Activated CD4-positive, alpha-beta T cell treated with anti-CD3 and anti-CD28 coated beads for 36 hours (primary cell): ENCODE results near the gene MEGF11. TPM values are rescaled to one million over a fixed set of nuclear protein-coding genes. Genes with fewer than 3 reads are reported as not detected.
"Not testable (repeated sequence)": the region's sequence is repeated elsewhere in the genome, so short reads cannot be mapped to it uniquely, and the experiment has no call there.

Experiments used
- ATAC-seq: fragments of 200-7000 bp; cut with Tn5 transposase; one replicate; pipeline ENCODE4 v1.10.0; 2021; ENCODE audit warnings: mild to moderate bottlenecking, moderate library complexity
- CTCF ChIA-PET: fragments of 350-600 bp; sonication (Branson Sonifier 250); formaldehyde crosslinking; loops from one replicate; lab custom pipeline; 2021; ENCODE audit warnings: antibody characterized with exemption; lab: Charles Lee
- POLR2A ChIA-PET: fragments of 350-600 bp; sonication (Branson Sonifier 250); formaldehyde crosslinking; loops from one replicate; lab custom pipeline; 2021; ENCODE audit warnings: antibody characterized with exemption, inconsistent platforms; lab: Charles Lee
- DNase-seq: peaks from one replicate; pipeline ENCODE4 v3.0.0-alpha.2; 2020
- H3K27ac Mint-ChIP-seq: one replicate; pipeline ENCODE4 v1.8.0; 2021; ENCODE audit warnings: mixed read lengths
- H3K27me3 Mint-ChIP-seq: one replicate; pipeline ENCODE4 v1.8.0; 2021; ENCODE audit warnings: mixed read lengths
- H3K36me3 Mint-ChIP-seq: one replicate; pipeline ENCODE4 v1.8.0; 2021; ENCODE audit warnings: low read depth, mixed read lengths
- H3K4me1 Mint-ChIP-seq: one replicate; pipeline ENCODE4 v1.8.0; 2021; ENCODE audit warnings: mixed read lengths
- H3K4me3 Mint-ChIP-seq: one replicate; pipeline ENCODE4 v1.8.0; 2021; ENCODE audit warnings: mild to moderate bottlenecking, moderate library complexity, mixed read lengths
- H3K9me3 Mint-ChIP-seq: one replicate; pipeline ENCODE4 v1.8.0; 2021; ENCODE audit warnings: low read depth, mixed read lengths
- intact Hi-C, 2 experiments: fragments of 100-400 bp; cut with DNase I in 1 of 2; cut with micrococcal nuclease in 1 of 2; formaldehyde crosslinking; loops; one replicate each; pipeline versions ENCODE4 v1.14.2 to v1.15.1; 2022 to 2024; cut with DNase I, micrococcal nuclease
- total RNA-seq, 2 experiments: library from RNA; stranded (reverse); gene quantifications; one replicate each; pipeline ENCODE4 v1.2.3, GENCODE V29; 2021

The MEGF11 gene
- total RNA-seq, 2 experiments from 2014 or later, result not detected

GRCh38 chr15:66252685-66253417 is 699 bp downstream of the MEGF11 start:
- H3K27ac Mint-ChIP-seq, result no peak overlapping the region
- ATAC-seq (peak; percentile 49), DNase-seq (peak; percentile 48)
- ChIA-PET CTCF (interaction anchor here (0.6 to 1.4 kb wide), 2 partner anchors 34 to 208 kb away, joined by 3 read pairs; no protein-coding TSS in a partner anchor), POLR2A (no interaction called here)
- H3K9me3 Mint-ChIP-seq, result no peaks in the 10 kb centered on the region
- H3K4me1 Mint-ChIP-seq, result peaks cover 6% of the 10 kb centered on the region
- peaks cover 62% of the 10 kb centered on the region for H3K27me3 Mint-ChIP-seq
- H3K36me3 Mint-ChIP-seq, result no peaks in the 10 kb centered on the region
- intact Hi-C loops, result loop anchor here (1.0 to 5.0 kb wide), 3 partner anchors 34 to 245 kb away; partner anchors contain the start of gene DIS3L (in 1 of the 2)
- peak overlapping the region; percentile 53 for H3K4me3 Mint-ChIP-seq

DNA sequence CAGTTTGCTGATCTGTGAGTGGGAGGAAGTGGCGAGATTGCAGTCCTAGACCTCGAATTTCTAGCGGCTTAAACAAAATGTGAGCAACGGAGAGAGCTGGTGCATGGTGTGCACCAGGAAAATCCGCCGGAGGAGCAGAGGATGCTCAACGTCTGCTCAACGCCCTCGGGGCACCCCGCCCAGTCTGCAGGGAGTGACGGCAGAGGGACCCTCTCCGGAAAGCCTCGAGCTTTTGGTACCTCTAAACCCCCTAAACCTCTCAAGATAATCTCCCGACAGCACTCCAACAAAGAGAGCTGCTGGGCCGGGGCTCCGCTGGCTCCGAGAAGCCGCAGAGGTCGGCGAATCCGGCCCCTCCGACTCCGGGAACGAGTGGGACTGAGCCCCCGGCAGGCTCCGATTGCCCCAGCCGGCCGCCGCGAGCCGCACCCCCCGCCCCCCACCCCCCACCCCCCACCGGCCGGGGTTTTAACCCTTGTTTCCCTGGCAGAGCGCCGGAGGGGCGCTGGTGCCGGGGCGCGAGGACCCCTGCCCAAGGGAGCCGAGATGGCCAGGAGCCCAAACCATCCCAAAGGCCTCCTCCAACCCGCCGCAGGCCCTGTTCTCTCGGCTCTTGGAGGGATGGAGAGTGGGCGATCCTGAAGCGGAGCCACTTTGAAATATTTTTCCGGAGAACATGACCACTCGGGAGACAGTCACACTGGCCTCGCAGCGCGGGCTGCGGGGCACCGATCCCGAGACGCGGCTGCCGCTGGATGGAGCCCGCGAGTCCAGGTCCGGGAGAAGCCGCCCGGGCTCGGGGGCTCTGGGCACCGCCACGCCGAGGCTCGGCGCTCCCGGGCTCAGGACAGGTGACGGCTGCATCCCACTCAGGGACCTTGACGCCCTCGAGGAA is 1.5 kb downstream of the MEGF11 start:
- ChIA-PET POLR2A (interaction anchor here (1.0 kb wide), 1 partner anchor 12 kb away, joined by 3 read pairs; no protein-coding TSS in a partner anchor), CTCF (interaction anchor here (0.6 to 1.6 kb wide), 8 partner anchors 35 to 638 kb away, joined by 3 to 7 read pairs (median 3); no protein-coding TSS in a partner anchor)
- H3K4me3 Mint-ChIP-seq, result peak overlapping the region; percentile 53
- ATAC-seq (peak; percentile 75), DNase-seq (peak; percentile 73)
- peaks cover 58% of the 10 kb centered on the region for H3K27me3 Mint-ChIP-seq
- no peaks in the 10 kb centered on the region for H3K36me3 Mint-ChIP-seq
- H3K9me3 Mint-ChIP-seq, result no peaks in the 10 kb centered on the region
- intact Hi-C loops, result loop anchor here (1.0 to 5.0 kb wide), 3 partner anchors 35 to 246 kb away; partner anchors contain the start of gene DIS3L (in 1 of the 2)
- H3K27ac Mint-ChIP-seq, result no peak overlapping the region
- peaks cover 6% of the 10 kb centered on the region for H3K4me1 Mint-ChIP-seq

DNA sequence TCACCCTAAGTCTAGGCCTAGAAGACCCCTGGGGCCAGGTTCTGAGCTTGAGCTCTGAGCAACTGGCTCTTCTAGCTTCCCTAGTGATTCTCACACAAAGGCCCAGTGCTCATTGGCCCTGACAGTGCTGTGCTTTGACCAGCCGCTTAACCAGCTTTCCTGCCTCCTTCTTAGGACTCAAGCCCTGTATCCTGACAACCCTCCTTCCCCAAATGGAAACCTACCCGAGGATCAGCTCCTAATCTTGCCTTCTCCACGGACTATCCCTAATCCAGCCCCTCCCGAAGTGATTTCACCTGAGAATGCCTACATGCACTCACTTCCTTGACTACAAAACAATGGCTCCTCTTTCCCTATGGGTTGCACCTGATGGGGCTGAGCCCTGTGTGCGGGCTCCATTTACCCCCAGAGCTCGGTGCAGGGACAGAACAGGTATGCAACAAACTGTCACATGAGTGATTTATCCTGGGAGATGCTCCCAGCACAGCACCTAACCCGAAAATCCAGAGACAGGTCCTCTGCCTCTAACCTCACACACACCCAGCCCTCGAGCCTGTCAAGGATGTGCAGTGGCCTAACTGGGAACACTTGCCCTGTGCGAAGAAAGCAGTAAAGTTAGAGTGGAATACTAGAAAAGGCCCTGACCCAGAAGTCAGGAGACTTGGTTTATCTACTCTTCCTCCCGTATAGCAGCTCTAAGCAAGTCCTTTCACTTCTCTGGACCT is 2.3 kb downstream of the MEGF11 start:
- no peak for DNase-seq
- Mint-ChIP-seq H3K4me1 (peaks cover 6% of the 10 kb centered on the region), H3K4me3 (no peak overlapping the region), H3K9me3 (no peaks in the 10 kb centered on the region), H3K27me3 (peaks cover 52% of the 10 kb centered on the region), H3K36me3 (no peaks in the 10 kb centered on the region), H3K27ac (no peak overlapping the region)
- CTCF ChIA-PET, result interaction anchor here (0.6 to 1.6 kb wide), 5 partner anchors 40 to 639 kb away, joined by 3 to 7 read pairs (median 3); no protein-coding TSS in a partner anchor
- ATAC-seq, result no peak
- POLR2A ChIA-PET, result interaction anchor here (0.6 to 1.0 kb wide), 2 partner anchors 13 to 102 kb away, joined by 3 to 4 read pairs; no protein-coding TSS in a partner anchor
- intact Hi-C loops, result loop anchor here in 1 of 2 experiments (5.0 kb wide), 1 partner anchor 41 kb away; the partner anchor contains the start of gene DIS3L

DNA sequence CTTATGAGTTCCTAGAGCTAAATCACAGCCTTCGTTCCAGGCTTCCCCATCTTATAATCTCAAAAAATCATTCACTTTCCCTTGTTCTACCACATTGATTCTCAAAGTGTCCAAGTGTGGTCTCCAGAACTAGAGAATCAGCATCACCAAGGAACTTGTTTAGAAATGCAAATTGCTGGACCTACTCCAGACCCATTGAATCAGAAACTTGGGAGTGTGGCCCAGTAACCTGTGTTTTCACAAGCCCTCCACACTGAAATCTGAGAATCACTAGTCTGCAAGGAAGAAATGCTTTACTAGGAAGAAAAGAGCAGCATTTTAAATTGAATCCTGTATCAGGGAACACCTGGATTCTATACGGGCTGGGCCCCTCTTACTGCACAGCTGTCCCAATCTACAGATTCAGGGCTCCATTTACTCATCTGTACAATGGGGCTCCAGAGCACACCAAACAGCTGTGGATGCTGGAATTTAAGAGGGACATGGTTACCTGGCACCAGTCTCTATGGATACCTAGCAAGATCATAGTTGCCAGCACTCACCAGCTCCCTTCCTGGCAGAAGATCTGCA is 3.9 kb downstream of the MEGF11 start:
- ChIA-PET CTCF (interaction anchor here (0.5 to 0.9 kb wide), 2 partner anchors 151 to 248 kb away, joined by 3 to 4 read pairs; partner anchors contain the start of gene SNAPC5), POLR2A (no interaction called here)

GRCh38 chr15:66246937-66247336 is 6.6 kb downstream of the MEGF11 start:
- POLR2A ChIA-PET, result interaction anchor here (0.7 kb wide), 1 partner anchor 21 kb away, joined by 4 read pairs; no protein-coding TSS in a partner anchor

More for the DNA sequence above, 3.9 kb downstream of the MEGF11 start:
- H3K27ac Mint-ChIP-seq, result no peak overlapping the region
- ATAC-seq (no peak), DNase-seq (no peak)
- H3K9me3 Mint-ChIP-seq, result no peaks in the 10 kb centered on the region
- H3K36me3 Mint-ChIP-seq, result no peaks in the 10 kb centered on the region
- intact Hi-C loops, result loop anchor here in 1 of 2 experiments (5.0 kb wide), 1 partner anchor 43 kb away; the partner anchor contains the start of gene DIS3L
- peaks cover 6% of the 10 kb centered on the region for H3K4me1 Mint-ChIP-seq
- no peak overlapping the region for H3K4me3 Mint-ChIP-seq
- H3K27me3 Mint-ChIP-seq, result peaks cover 44% of the 10 kb centered on the region

GRCh38 chr15:66245832-66246231 is 7.7 kb downstream of the MEGF11 start:
- H3K27ac Mint-ChIP-seq, H3K9me3 Mint-ChIP-seq, POLR2A ChIA-PET, H3K4me1 Mint-ChIP-seq, H3K36me3 Mint-ChIP-seq, DNase-seq, ATAC-seq, intact Hi-C loops, H3K4me3 Mint-ChIP-seq, CTCF ChIA-PET: not testable (repeated sequence)
- H3K27me3 Mint-ChIP-seq, result peaks cover 23% of the 10 kb centered on the region

More at GRCh38 chr15:66246937-66247336, 6.6 kb downstream of the MEGF11 start:
- Mint-ChIP-seq H3K27me3 (peaks cover 30% of the 10 kb centered on the region), H3K36me3 (no peaks in the 10 kb centered on the region), H3K4me1 (no peaks in the 10 kb centered on the region), H3K4me3 (no peak overlapping the region), H3K9me3 (no peaks in the 10 kb centered on the region), H3K27ac (no peak overlapping the region)
- ATAC-seq (no peak), DNase-seq (no peak)
- CTCF ChIA-PET, result no interaction called here
- intact Hi-C loops, result no loop called here

DNA sequence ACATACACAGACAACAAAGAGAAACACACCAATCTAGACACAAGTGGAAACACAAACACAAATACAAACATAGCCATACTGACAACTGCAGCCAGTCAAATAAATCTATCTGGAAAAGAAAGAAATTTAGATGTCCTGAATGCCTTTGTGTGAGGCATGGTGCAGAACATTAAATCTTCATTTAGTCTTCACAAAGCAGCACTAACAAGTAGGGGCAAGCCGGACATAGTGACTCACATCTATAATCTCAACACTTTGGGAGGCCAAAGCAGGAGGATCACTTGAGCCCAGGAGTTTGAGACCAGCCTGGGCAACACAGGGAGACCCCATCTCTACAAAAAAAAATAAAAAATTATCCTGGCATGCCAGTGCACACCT is 11.7 kb downstream of the MEGF11 start:
- H3K27ac Mint-ChIP-seq, result no peak overlapping the region
- H3K36me3 Mint-ChIP-seq, result no peaks in the 10 kb centered on the region
- H3K9me3 Mint-ChIP-seq, result no peaks in the 10 kb centered on the region
- intact Hi-C loops, result no loop called here
- ChIA-PET POLR2A (no interaction called here), CTCF (no interaction called here)
- no peak overlapping the region for H3K4me3 Mint-ChIP-seq
- no peak for DNase-seq
- no peak for ATAC-seq
- no peaks in the 10 kb centered on the region for H3K4me1 Mint-ChIP-seq
- peaks cover 12% of the 10 kb centered on the region for H3K27me3 Mint-ChIP-seq

GRCh38 chr15:66241087-66241907 is 12.3 kb downstream of the MEGF11 start:
- peaks cover 13% of the 10 kb centered on the region for H3K27me3 Mint-ChIP-seq
- no peak for DNase-seq
- CTCF ChIA-PET, result no interaction called here
- intact Hi-C loops, result no loop called here
- POLR2A ChIA-PET, result interaction anchor here (0.6 kb wide), 1 partner anchor 120 kb away, joined by 11 read pairs; no protein-coding TSS in a partner anchor
- no peaks in the 10 kb centered on the region for H3K4me1 Mint-ChIP-seq
- no peak overlapping the region for H3K4me3 Mint-ChIP-seq
- ATAC-seq, result no peak
- H3K9me3 Mint-ChIP-seq, result no peaks in the 10 kb centered on the region
- H3K27ac Mint-ChIP-seq, result no peak overlapping the region
- H3K36me3 Mint-ChIP-seq, result no peaks in the 10 kb centered on the region

GRCh38 chr15:66240240-66240794 is 13.2 kb downstream of the MEGF11 start:
- CTCF ChIA-PET, result interaction anchor here (1.4 kb wide), 1 partner anchor 52 kb away, joined by 3 read pairs; no protein-coding TSS in a partner anchor
- DNase-seq (no peak), ATAC-seq (no peak)
- no peaks in the 10 kb centered on the region for H3K4me1 Mint-ChIP-seq
- H3K9me3 Mint-ChIP-seq, result no peaks in the 10 kb centered on the region
- H3K4me3 Mint-ChIP-seq, result no peak overlapping the region
- POLR2A ChIA-PET, result no interaction called here
- intact Hi-C loops, result no loop called here
- H3K27me3 Mint-ChIP-seq, result peaks cover 11% of the 10 kb centered on the region
- H3K27ac Mint-ChIP-seq, result no peak overlapping the region
- no peaks in the 10 kb centered on the region for H3K36me3 Mint-ChIP-seq
